Skin of body (tissue), 2 donors: ENCODE measurements around the gene RNF114. TPM values are rescaled to one million over a fixed set of nuclear protein-coding genes. Genes with fewer than 3 reads are reported as not detected.
A peak's percentile ranks its signal among the peaks of the same experiment; 100 is the strongest.
"Not testable (repeated sequence)": the region's sequence is repeated elsewhere in the genome, so short reads cannot be mapped to it uniquely, and the experiment has no call there.

Experiments used
- DNase-seq: peaks from one replicate; lab custom pipeline; 2025; lab: John Stamatoyannopoulos, UW
- total RNA-seq: library from RNA; depleted of rRNA; stranded (reverse); fragments of >200 nt; gene quantifications from one replicate; pipeline ENCODE4 v1.2.3, GENCODE V29; 2014

The RNF114 gene
- total RNA-seq, 1 donor from 2014 or later: 36.4 TPM

DNA sequence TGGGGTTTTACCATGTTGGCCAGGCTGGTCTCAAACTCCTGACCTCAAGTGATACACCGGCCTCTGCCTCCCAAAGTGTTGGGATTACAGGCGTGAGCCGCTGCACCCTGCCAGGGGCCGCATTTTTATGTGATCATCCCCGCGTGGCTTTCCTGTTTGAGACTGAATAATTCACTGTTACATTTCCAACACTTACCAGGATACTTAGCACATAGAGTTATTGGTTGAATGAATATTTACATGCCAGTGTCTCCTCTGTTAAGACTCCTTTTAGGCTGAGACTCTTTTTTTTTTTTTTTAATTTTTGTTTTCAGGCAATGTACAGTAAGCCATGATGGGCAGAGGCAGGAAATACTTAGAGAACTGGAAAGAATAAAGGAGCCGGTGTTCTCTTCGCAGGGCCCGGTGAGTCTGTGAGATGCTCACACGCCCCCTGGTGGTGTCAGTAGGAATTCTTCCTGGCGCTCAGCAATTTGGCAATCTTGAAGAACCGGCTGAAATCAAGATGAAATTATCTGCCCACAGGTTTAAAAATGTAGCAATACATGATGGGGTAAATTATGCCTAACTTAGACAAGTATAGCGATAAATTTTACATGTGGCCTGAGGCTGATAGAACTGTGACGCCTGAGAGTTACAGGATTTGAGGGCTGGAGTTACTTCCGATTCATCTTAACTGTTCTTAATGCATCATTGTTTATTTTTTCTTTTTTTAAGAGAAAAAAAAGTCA, 7.6 kb upstream of the RNF114 start:
- peak; percentile 50 for DNase-seq

DNA sequence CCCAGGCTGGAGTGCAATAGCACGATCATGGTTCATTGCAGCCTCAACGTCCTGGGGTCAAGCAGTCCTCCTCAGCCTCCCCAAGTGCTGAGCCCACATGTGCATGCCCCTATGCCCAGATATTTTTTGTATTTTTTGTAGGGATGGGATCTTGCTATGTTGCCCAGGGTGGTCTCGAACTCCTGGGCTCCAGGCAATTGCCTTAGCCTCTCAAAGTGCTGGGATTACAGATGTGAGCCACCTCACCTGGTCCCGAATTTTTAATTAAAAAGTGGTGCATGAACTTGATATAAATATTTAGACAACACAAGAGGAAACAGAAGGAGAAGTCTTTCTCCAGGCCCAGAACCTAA, 7.1 kb upstream of the RNF114 start:
- no peak for DNase-seq

DNA sequence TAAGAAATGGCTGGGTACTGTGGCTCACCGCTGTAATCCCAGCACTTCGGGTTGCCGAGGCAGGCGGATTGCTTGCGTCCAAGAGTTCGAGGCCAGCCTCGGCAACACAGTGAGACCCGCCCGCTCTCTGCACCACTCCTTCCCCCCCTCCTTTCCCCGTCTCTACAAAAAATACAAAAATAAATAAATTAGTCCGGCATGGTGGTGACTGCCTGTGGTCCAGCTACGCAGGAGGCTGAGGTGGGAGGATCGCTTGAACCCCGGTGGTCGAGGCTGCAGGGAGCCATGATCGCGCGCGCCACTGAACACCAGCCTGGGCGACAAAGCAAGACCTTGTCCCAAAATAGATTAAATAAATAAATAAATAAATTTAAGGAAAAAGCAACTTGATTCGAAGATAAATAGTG, 448 bp upstream of the RNF114 start:
- no peak for DNase-seq

DNA sequence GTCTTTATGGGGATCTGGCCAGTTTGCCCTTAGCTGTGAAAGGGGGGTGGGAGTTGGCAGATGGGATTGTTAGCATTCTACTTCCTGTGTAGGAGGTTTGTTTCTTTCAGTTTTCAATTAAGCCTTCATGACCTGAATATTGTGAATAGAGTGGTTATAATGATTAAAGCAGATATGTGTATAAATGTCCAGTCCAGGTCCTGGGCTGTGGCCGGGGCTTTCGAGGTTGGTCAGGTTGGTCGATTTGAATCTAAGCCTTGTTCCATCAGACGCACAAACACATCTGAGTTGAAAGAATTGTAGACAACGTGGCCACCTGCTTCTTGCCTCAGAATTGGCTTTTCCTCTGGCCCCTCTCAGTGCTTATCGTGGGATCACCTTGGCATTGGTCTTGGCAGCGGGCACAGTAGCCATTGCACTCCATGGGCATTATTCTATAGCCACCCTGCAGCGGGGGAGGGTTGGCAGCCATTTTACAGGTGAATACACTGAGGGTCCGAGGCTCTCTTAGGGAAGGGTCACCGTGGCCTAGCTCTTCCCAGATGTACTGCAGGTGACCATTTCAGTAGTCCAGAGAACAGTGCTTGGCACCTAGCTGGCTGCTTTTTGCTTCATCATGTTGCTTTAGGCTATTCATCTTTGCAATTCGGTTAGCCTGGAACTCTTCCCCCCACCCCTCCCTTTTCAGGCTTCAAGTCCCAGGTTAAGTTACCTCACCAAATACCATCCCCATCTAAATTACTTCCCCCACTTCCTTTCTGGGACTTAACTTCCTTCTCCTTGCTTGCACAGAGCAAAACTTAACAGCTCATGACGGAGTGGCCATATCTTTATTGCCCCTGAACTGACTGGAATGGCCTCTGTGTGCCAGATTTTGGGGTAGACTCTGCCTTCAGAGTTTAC, 1.1 kb downstream of the RNF114 start:
- no peak for DNase-seq

DNA sequence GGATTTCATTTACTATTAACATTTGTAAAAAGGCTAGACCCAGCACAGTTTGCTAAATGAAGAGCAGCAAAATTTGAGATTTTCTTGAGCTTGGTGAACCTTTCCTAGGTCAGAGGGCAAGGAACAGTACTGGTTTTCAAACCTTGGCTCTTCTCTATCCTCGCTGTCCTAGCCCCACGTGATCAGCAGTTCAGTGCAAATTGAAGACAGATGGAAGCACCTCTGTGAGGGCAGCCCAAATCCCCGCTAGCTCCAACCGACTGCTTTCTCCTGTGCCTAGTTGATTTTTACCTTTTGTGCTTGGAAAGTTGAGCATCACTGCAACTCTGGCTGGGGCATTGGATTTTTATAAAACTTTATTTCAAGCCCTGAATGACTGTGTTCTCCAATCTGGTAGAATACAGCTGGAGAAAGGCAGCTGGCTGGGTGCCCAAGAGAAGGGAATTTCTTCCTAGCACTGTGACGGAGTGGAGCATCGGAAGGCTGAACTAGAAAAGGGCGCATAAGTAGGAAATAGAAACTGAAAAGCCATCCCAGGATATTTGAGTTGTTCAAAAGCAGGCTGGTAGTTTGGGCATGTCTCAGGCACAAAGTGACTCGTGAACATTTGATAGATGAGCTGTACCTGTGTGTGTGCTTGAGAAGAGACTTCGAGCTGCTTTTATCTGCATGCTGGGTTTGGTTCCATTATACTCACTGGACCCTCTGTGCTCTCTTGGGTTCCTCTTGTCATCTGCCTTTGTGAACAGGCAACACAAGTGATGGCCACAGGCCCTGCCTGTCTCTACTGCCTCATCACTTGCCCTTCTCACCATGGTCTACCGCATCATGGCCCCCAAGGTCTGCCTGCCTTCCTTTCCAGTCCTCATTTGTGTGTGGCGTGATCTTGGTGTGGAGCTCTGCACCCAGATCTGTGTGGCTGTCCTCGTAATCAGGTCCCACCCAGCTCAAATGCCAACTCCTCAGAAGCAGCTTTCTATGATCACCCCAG, 2.3 kb downstream of the RNF114 start:
- peak; percentile 70 for DNase-seq

DNA sequence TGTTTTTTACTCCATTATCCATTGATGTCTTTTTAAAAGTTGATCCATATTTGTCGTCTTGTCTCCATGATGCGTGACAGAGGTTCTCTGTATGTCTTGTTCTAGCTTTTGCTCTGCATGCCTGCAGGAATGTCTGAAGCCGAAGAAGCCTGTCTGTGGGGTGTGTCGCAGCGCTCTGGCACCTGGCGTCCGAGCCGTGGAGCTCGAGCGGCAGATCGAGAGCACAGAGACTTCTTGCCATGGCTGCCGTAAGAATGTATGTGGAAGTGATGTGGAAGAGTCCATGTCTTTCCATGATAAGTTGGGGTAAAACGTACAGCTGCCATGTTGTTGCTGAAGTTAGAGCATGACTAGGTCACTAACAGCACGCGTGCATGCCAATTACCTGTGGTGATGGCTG, 5.3 kb downstream of the RNF114 start:
- DNase-seq: no peak

DNA sequence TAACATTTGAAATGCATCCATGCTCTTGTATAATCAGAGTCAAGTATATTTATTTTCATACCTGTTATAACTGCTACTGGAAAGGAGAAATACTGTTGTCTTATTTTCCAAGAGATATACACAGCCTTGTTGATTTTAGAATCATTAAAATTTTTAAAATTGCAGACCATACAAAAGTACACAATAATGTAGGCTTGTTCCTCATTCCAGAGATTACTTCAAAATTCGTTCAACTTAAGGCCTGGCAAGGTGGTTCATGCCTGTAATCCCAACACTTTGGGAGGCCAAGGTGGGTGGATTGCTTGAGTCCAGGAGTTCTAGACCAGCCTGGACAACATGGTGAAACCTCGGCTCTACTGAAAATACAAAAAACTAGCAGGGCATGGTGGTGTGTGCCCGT, 6.1 kb downstream of the RNF114 start:
- no peak for DNase-seq

DNA sequence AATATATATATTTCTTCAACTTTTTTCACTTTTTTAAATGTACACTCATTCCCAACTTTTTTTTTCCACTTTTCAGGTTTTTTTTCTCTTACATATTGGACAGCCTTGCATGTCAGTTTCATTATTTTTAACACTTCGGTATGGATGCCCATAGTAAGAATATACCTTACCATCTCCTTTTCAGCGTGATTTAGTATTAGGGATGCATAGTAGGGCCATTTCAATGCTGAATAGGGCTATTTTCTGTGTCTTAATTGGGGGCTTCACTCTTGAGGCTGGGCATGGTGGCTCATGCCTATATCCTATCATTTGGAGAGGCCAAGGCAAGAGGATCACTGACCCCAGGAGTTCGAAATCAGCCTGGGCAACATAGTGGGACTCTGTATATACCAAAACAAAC, 6.7 kb downstream of the RNF114 start:
- no peak for DNase-seq

DNA sequence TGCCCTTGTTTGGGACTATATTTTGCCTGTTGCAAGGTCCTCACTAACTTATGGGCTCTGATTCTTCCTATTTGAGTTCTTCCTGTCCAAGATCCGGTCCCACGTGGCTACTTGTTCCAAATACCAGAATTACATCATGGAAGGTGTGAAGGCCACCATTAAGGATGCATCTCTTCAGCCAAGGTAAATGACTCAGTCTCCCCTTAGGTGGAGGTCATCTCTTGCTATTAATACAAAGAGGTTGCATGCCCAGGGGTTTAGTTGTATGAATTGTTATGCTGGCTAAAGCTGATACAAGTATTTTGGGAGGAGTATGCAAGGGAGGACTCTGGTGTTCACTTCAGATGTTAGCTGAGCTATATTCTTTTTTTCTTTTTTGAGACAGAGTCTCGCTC, 9.1 kb downstream of the RNF114 start:
- no peak for DNase-seq

DNA sequence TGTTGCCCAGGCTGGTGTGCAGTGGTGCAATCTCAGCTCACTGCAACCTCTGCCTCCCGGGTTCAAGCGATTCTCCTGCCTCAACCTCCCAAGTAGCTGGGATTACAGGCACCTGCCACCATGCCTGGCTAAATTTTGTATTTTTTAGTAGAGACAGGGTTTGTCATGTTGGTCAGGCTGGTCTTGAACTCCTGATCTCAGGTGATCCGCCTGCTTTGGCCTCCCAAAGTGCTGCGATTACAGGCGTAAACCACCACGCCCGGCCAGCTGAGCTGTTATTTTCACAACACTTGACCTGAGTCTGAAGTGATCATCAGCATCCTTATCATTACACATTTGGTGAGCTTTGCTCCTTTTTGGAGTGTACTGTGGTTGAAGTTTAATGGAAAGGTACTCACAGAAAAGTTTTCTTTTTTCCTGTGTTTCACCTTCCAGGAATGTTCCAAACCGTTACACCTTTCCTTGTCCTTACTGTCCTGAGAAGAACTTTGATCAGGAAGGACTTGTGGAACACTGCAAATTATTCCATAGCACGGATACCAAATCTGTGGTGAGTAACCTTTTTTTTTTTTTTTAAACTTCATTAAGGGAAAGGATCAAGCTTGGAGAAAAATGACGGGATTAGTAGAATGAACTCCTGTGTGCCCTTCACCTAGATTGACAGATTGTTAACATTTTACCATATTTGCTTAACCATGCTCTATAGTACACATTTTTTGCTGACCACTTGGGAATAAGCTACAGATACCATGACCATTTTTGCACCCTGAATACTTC, 9.7 kb downstream of the RNF114 start:
- no peak for DNase-seq

DNA sequence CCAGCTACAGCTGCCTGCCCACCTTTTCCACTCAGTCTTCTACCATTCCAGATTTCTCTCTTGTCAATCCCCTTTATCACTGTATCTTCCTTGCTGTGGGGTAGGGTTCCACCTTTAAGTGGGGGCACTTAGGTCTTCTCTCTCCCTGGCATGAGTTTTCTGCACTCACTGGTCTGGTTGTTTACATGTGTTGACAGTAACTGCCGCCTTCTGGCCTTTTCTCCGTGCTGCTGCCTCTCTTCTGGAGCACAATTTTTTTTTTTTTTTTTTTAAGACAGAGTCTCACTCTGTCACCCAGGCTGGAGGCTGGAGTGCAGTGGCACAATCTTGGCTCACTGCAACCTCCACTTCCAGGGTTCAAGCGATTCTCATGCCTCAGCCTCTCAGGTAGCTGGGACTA, 12.0 kb downstream of the RNF114 start:
- no peak for DNase-seq

DNA sequence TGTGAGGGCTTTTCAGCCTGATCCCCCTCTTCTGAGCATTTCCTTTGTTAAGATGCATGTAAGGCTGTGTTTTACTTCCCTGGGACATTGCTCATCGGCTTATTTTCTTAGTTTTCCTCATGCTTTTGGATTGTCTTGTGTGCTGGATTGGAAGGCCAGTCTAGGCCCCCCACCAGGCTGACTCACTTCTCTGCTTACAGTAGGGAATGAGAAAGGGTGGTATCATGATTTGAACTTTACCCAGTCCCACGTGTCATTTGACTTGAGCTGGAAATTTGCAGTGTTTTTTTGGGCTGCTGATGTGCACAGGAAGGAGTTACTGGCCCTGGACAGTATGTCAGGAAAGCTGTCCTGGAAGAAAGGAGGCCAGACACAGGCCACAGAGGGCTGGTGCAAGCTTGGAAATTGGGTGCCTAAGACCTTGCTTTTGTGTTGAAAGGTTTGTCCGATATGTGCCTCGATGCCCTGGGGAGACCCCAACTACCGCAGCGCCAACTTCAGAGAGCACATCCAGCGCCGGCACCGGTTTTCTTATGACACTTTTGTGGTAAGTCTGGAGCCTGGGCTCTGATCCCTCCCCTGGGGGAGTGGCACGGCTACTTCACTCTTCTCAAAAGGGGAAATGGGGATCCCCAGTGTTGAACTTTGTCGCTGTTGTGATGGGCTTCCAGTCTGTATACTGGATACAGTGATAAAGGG, 12.8 kb downstream of the RNF114 start:
- no peak for DNase-seq

DNA sequence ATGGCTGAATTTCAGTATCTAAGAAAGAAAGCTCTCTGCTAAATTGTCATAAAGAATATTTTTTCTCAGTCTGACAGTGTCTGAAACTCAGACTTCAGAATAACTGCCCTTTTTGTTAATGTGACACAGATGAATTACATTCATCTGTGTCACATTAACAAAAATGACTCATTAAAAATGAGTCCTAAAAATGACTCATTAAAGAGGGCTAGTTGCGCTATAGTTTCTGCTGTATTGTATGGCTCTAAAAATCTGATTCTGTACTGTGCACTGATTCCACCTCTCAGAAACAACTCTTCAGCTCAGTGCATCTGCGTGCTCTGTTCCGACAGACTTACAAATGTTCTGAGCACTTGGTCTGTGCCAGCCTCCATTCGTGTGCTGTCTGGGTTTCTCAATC, 15.0 kb downstream of the RNF114 start:
- no peak for DNase-seq

DNA sequence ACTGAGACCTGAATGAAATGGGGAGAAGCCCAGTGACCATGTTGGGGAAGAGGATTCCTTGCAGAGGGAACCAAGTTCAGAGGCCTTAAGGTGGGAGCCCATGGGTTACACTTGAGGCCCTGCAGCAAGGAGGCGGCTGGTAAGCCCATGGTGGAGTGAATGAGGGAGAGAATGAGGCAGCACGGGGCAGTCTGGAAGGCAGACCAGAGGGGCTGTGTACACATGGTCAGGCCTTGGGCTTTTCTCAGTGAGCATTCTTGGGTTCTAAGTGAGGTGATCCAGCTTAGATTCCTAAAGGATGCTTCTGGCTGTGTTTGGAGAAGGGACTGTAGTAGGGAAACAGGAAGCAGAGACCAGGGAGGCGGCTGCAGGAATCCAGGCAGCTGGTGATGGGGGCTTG, 19.0 kb downstream of the RNF114 start:
- no peak for DNase-seq

DNA sequence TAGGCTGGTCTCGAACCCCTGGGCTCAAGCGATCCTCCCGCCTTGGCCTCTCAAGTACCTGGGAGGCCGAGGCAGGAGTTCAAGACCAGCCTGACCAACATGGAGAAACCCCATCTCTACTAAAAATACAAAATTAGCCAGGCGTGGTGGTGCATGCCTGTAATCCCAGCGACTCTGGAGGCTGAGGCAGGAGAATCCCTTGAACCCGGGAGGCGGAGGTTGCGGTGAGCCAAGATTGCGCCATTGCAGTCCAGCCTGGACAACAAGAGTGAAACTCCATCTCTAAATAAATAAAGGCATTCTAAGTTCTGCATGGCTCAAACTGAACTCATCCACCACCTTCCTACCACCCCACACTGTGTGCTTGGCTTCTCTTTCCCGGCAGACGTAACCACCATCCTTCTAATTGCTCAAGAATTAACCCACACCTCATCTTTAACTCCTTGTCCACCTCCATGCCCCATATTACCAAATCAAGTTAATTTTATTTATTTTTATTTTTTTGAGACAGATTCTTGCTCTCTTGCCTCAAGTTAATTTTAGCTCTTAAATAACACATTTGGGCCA, 19.7 kb downstream of the RNF114 start:
- DNase-seq: not testable (repeated sequence)

DNA sequence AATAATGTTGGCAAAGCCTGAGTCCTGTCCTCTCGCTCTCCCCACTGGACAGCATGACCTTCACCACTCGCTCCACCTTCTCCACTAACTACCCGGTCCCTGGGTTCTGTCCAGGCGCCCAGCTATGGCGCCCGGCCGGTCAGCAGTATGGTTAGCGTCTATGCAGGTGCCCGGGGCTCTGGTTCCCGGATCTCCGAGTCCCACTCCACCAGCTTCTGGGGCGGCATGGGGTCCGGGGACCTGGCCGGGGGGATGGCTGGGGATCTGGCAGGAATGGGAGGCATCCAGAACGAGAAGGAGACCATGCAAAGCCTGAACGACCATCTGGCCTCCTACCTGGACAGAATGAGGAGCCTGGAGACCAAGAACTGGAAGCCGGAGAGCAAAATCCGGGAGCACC, 20.5 kb downstream of the RNF114 start:
- DNase-seq: no peak

DNA sequence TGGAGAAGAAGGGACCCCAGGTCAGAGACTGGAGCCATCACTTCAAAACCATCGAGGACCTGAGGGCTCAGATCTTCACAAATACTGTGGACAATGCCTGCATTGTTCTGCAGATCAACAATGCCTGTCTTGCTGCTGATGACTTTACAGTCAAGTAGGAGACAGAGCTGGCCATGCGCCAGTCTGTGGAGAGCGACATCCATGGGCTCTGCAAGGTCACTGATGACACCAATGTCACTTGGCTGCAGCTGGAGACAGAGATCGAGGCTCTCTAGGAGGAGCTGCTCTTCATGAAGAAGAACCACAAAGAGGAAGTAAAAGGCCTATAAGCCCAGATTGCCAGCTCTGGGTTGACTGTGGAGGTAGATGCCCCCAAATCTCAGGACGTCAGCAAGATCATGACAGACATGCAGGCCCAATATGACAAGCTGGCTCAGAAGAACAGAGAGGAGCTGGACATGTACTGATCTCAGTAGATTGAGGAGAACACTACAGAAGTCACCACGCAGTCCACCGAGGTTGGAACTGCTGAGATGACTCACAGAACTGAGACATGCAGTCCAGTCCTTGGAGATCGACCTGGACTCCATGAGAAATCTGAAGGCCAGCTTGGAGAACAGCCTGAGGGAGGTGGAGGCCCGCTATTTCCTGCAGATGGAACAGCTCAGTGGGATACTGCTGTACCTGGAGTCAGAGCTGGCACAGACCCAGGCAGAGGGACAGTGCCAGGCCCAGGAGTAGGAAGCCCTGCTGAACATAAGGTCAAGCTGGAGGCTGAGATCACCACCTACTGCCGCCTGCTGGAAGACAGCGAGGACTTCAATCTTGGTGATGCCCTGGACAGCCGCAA, 21.1 kb downstream of the RNF114 start:
- not testable (repeated sequence) for DNase-seq

DNA sequence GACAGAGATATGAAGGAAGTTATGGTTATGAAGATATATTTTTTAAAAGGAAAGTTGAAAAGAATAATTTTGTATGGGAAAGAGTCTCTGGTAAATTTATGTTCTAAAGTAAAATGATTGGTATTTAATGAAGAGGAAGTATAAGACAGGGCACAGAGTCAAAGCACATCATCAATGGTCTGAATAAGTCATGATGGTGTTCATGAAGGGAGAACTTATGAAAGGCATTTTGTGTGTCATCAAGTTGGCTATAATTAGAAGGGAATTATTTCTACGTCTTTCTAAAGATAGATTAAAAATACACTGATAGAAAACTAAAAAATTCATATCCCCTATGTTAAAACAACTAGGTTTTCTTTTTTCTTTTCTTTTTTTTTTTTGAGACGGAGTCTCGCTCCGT, 25.2 kb downstream of the RNF114 start:
- no peak for DNase-seq
